CD4-positive, alpha-beta T cell treated with Interleukin-6 for 4 hours (primary cell): Measurements from ENCODE around the gene NPIPA2.
"Not testable (repeated sequence)": the region's sequence is repeated elsewhere in the genome, so short reads cannot be mapped to it uniquely, and the experiment has no call there.

Experiments used
- DNase-seq: peaks from one replicate; pipeline ENCODE4 v3.0.0-alpha.2; 2020; ENCODE audit warnings: mixed read lengths

The NPIPA2 gene

GRCh38 chr16:14742273-14743128 lies at the start of gene NPIPA2:
Gene NPIPA2 (plus strand): TSS chr16:14742533. CDS start chr16:14748066, 5,533 bp downstream.
- not testable (repeated sequence) for DNase-seq

GRCh38 chr16:14694129-14694528 lies 48.2 kb upstream of the NPIPA2 start, which contains the start of gene PLA2G10:
Gene PLA2G10 (minus strand): TSS chr16:14694308. CDS start chr16:14694229, 79 bp downstream.
- DNase-seq: not testable (repeated sequence)

- DNase-seq: not testable (repeated sequence)
These were observed 40.5 kb upstream of the NPIPA2 start for GRCh38 chr16:14701859-14702258.

GRCh38 chr16:14702672-14703071 lies 39.7 kb upstream of the NPIPA2 start:
- DNase-seq: not testable (repeated sequence)

GRCh38 chr16:14703156-14704011 lies 38.9 kb upstream of the NPIPA2 start, which contains the start of gene NPIPA3:
Gene NPIPA3 (plus strand): TSS chr16:14703411. CDS start chr16:14708944, 5,533 bp downstream.
- DNase-seq: not testable (repeated sequence)

GRCh38 chr16:14733233-14733632 lies 9.1 kb upstream of the NPIPA2 start:
- not testable (repeated sequence) for DNase-seq

GRCh38 chr16:14740832-14741385 lies 1.4 kb upstream of the NPIPA2 start:
- DNase-seq: not testable (repeated sequence)

- not testable (repeated sequence) for DNase-seq
These were observed 539 bp upstream of the NPIPA2 start for GRCh38 chr16:14741794-14742193.

GRCh38 chr16:14773654-14774053 lies 31.3 kb downstream of the NPIPA2 start:
- DNase-seq: not testable (repeated sequence)

GRCh38 chr16:14775624-14776023 lies 33.3 kb downstream of the NPIPA2 start:
- DNase-seq: not testable (repeated sequence)

GRCh38 chr16:14776763-14777162 lies 34.4 kb downstream of the NPIPA2 start:
- DNase-seq: not testable (repeated sequence)

- DNase-seq: not testable (repeated sequence)
These were observed 37.1 kb downstream of the NPIPA2 start for GRCh38 chr16:14779368-14779877.

GRCh38 chr16:14786180-14786579 lies 43.8 kb downstream of the NPIPA2 start:
- not testable (repeated sequence) for DNase-seq

- DNase-seq: not testable (repeated sequence)
These were observed 47.2 kb downstream of the NPIPA2 start for GRCh38 chr16:14789577-14789976.

- DNase-seq: not testable (repeated sequence)
These were observed 48.1 kb downstream of the NPIPA2 start for GRCh38 chr16:14790320-14790956.

- not testable (repeated sequence) for DNase-seq
These were observed 50.6 kb downstream of the NPIPA2 start for GRCh38 chr16:14792914-14793313.

GRCh38 chr16:14797558-14797957 lies 55.2 kb downstream of the NPIPA2 start:
- DNase-seq: not testable (repeated sequence)

GRCh38 chr16:14803577-14803976 lies 61.2 kb downstream of the NPIPA2 start:
- DNase-seq: not testable (repeated sequence)

GRCh38 chr16:14807184-14807678 lies 64.9 kb downstream of the NPIPA2 start:
- DNase-seq: not testable (repeated sequence)

GRCh38 chr16:14813890-14814289 lies 71.6 kb downstream of the NPIPA2 start:
- DNase-seq: not testable (repeated sequence)
